ENCODE measurements around the gene DOK3. TPM values are rescaled to one million over a fixed set of nuclear protein-coding genes. Genes with fewer than 3 reads are reported as not detected.
A peak's percentile ranks its signal among the peaks of the same experiment; 100 is the strongest.

The DOK3 gene
- total RNA-seq, 4 donors from 2014 or later: 0.60 to 17.2 (median 7.8) TPM

GRCh38 chr5:177511181-177511580 is 1.6 kb upstream of the DOK3 start:
- in situ Hi-C loops (cut with MboI; ENCODE audit: low pct_ligation_motif_present in 1 of 4, low pct_unique_long_range_greater_than_20kb in 1 of 4, low sequenced_read_pairs in 3 of 4) (loop anchor here in 1 of 4 donors (25.0 kb wide), 1 partner anchor 124 kb away; the partner anchor contains the start of gene SLC34A1), intact Hi-C loops (cut with DNase I; ENCODE audit: low total_unique reads) (no loop called here)
- peaks cover 8 to 17% (median 11%) of the 10 kb centered on the region in 4 donors for H3K4me1 ChIP-seq
- peak overlapping the region in 2 of 4 donors; percentile 54 to 56 for H3K27ac ChIP-seq
- no peaks in the 10 kb centered on the region for H3K9me3 ChIP-seq
- no peak overlapping the region for H3K4me3 ChIP-seq
- WGBS, 2 donors (ENCODE audit: low coverage in 1 of 2): 89% methylated on average over 5 of the region's 5 CpGs; no CpG with 5 or more reads in 1 of the 2 donors
- no peak for TF ChIP-seq CTCF (IDR thresholded peaks at IDR 0.05)
- TF ChIP-seq POLR2AphosphoS5 (IDR thresholded peaks at IDR 0.05): no peak
- no peak for TF ChIP-seq POLR2A (IDR thresholded peaks at IDR 0.05)
- no peak for TF ChIP-seq EP300 (IDR thresholded peaks at IDR 0.05; ENCODE audit: low read depth)
- no peak for DNase-seq
- no peaks in the 10 kb centered on the region for H3K27me3 ChIP-seq
- peaks cover 0 to 44% (median 14%) of the 10 kb centered on the region in 4 donors for H3K36me3 ChIP-seq

- no peaks in the 10 kb centered on the region for H3K9me3 ChIP-seq
- 82 to 85% methylated on average over 3 to 15 of the region's 15 CpGs for WGBS, 2 donors (ENCODE audit: low coverage in 1 of 2)
- intact Hi-C loops (cut with DNase I; ENCODE audit: low total_unique reads) (no loop called here), in situ Hi-C loops (cut with MboI; ENCODE audit: low pct_ligation_motif_present in 1 of 4, low pct_unique_long_range_greater_than_20kb in 1 of 4, low sequenced_read_pairs in 3 of 4) (loop anchor here in 1 of 4 donors (25.0 kb wide), 1 partner anchor 123 kb away; the partner anchor contains the start of gene SLC34A1)
- H3K36me3 ChIP-seq: peaks cover 0 to 44% (median 14%) of the 10 kb centered on the region in 4 donors
- H3K4me3 ChIP-seq: no peak overlapping the region
- peak overlapping the region; percentile 56 to 78 (median 62) for H3K27ac ChIP-seq
- H3K4me1 ChIP-seq: peaks cover 2 to 11% (median 6%) of the 10 kb centered on the region in 4 donors
- peak; percentile 51 for DNase-seq
- TF ChIP-seq POLR2AphosphoS5 (IDR thresholded peaks at IDR 0.05) (peak in 1 of 3 donors; percentile 21), CTCF (IDR thresholded peaks at IDR 0.05) (no peak)
- H3K27me3 ChIP-seq: no peaks in the 10 kb centered on the region
These were observed 984 bp upstream of the DOK3 start for GRCh38 chr5:177510567-177511053.

GRCh38 chr5:177509991-177510566 is 453 bp upstream of the DOK3 start:
- intact Hi-C loops (cut with DNase I; ENCODE audit: low total_unique reads) (no loop called here), in situ Hi-C loops (cut with MboI; ENCODE audit: low pct_ligation_motif_present in 1 of 4, low pct_unique_long_range_greater_than_20kb in 1 of 4, low sequenced_read_pairs in 3 of 4) (loop anchor here in 2 of 4 donors (10.0 to 25.0 kb wide), 2 partner anchors 115 to 123 kb away; partner anchors contain the start of gene SLC34A1 (in 1 of the 2))
- 60 to 71% methylated on average over 1 to 11 of the region's 11 CpGs for WGBS, 2 donors (ENCODE audit: low coverage in 1 of 2)
- Histone ChIP-seq H3K4me3 (peak overlapping the region in 1 of 4 donors; percentile 27), H3K9me3 (no peaks in the 10 kb centered on the region), H3K27me3 (no peaks in the 10 kb centered on the region), H3K4me1 (peaks cover 0 to 6% (median under 1%) of the 10 kb centered on the region in 4 donors), H3K36me3 (peaks cover 0 to 41% (median 14%) of the 10 kb centered on the region in 4 donors), H3K27ac (peak overlapping the region; percentile 51 to 78 (median 62))
- DNase-seq: no peak
- TF ChIP-seq EP300 (IDR thresholded peaks at IDR 0.05; ENCODE audit: low read depth) (no peak), CTCF (IDR thresholded peaks at IDR 0.05) (no peak)

- Histone ChIP-seq H3K27me3 (no peaks in the 10 kb centered on the region), H3K4me3 (peak overlapping the region in 3 of 4 donors; percentile 2 to 27 (median 26)), H3K4me1 (peaks cover 0 to 5% (median 0%) of the 10 kb centered on the region in 4 donors), H3K9me3 (no peaks in the 10 kb centered on the region), H3K36me3 (peaks cover 0 to 28% (median 9%) of the 10 kb centered on the region in 4 donors), H3K27ac (peak overlapping the region; percentile 51 to 78 (median 62))
- no peak for DNase-seq
- TF ChIP-seq POLR2AphosphoS5 (IDR thresholded peaks at IDR 0.05) (peak in 1 of 3 donors; percentile 25), POLR2A (IDR thresholded peaks at IDR 0.05) (no peak), EP300 (IDR thresholded peaks at IDR 0.05; ENCODE audit: low read depth) (no peak)
- intact Hi-C loops (cut with DNase I; ENCODE audit: low total_unique reads) (no loop called here), in situ Hi-C loops (cut with MboI; ENCODE audit: low pct_ligation_motif_present in 1 of 4, low pct_unique_long_range_greater_than_20kb in 1 of 4, low sequenced_read_pairs in 3 of 4) (loop anchor here in 2 of 4 donors (10.0 to 25.0 kb wide), 2 partner anchors 114 to 122 kb away; partner anchors contain the start of gene SLC34A1 (in 1 of the 2))
- WGBS, 2 donors (ENCODE audit: low coverage in 1 of 2): 65% methylated on average over 8 of the region's 8 CpGs; no CpG with 5 or more reads in 1 of the 2 donors
These were observed 789 bp downstream of the DOK3 start for GRCh38 chr5:177508837-177509236.

All from transverse colon (tissue), 4 donors.